ENCODE data around the gene SH3BP5L. TPM values are rescaled to one million over a fixed set of nuclear protein-coding genes. Genes with fewer than 3 reads are reported as not detected.
"Not testable (repeated sequence)": the region's sequence is repeated elsewhere in the genome, so short reads cannot be mapped to it uniquely, and the experiment has no call there.

The SH3BP5L gene
- total RNA-seq, 2 experiments from 2014 or later = 31.4 to 32.0 TPM

- H3K4me3 Mint-ChIP-seq; DNase-seq; H3K9me3 Mint-ChIP-seq; H3K27ac Mint-ChIP-seq; H3K36me3 Mint-ChIP-seq (ENCODE audit: low read depth); POLR2A ChIA-PET: not testable (repeated sequence)
- CTCF ChIA-PET = interaction anchor here (1.7 kb wide), 1 partner anchor 10 kb away, joined by 6 read pairs; no protein-coding TSS in a partner anchor
- Mint-ChIP-seq H3K27me3 (peaks cover 34% of the 10 kb centered on the region), H3K4me1 (peaks cover 14% of the 10 kb centered on the region)
Measured at GRCh38 chr1:248794663-248795062, 31.1 kb downstream of the SH3BP5L start.

GRCh38 chr1:248793592-248793991, 32.1 kb downstream of the SH3BP5L start:
- POLR2A ChIA-PET = no interaction called here
- H3K27me3 Mint-ChIP-seq = peaks cover 30% of the 10 kb centered on the region
- H3K27ac Mint-ChIP-seq = no peak overlapping the region
- no peak for DNase-seq
- H3K4me1 Mint-ChIP-seq = peaks cover 14% of the 10 kb centered on the region
- H3K4me3 Mint-ChIP-seq = no peak overlapping the region
- peaks cover 5% of the 10 kb centered on the region for H3K9me3 Mint-ChIP-seq
- peaks cover 4% of the 10 kb centered on the region for H3K36me3 Mint-ChIP-seq (ENCODE audit: low read depth)
- CTCF ChIA-PET = interaction anchor here (1.0 kb wide), 1 partner anchor 12 kb away, joined by 4 read pairs; no protein-coding TSS in a partner anchor

- H3K9me3 Mint-ChIP-seq = peaks cover 5% of the 10 kb centered on the region
- H3K4me3 Mint-ChIP-seq = no peak overlapping the region
- CTCF ChIA-PET = no interaction called here
- peaks cover 4% of the 10 kb centered on the region for H3K36me3 Mint-ChIP-seq (ENCODE audit: low read depth)
- DNase-seq = no peak
- H3K4me1 Mint-ChIP-seq = peaks cover 14% of the 10 kb centered on the region
- no peak overlapping the region for H3K27ac Mint-ChIP-seq
- H3K27me3 Mint-ChIP-seq = peaks cover 21% of the 10 kb centered on the region
- POLR2A ChIA-PET = no interaction called here
Measured at GRCh38 chr1:248792342-248792741, 33.4 kb downstream of the SH3BP5L start.

- Mint-ChIP-seq H3K27ac (no peak overlapping the region), H3K4me1 (peaks cover 14% of the 10 kb centered on the region), H3K9me3 (peaks cover 5% of the 10 kb centered on the region), H3K4me3 (no peak overlapping the region), H3K27me3 (peaks cover 17% of the 10 kb centered on the region), H3K36me3 (ENCODE audit: low read depth) (peaks cover 4% of the 10 kb centered on the region)
- POLR2A ChIA-PET = no interaction called here
- CTCF ChIA-PET = no interaction called here
- no peak for DNase-seq
Measured at GRCh38 chr1:248791010-248791409, 34.7 kb downstream of the SH3BP5L start.

GRCh38 chr1:248790456-248790855, 35.3 kb downstream of the SH3BP5L start:
- Mint-ChIP-seq H3K4me3 (no peak overlapping the region), H3K27me3 (peaks cover 14% of the 10 kb centered on the region), H3K9me3 (peaks cover 5% of the 10 kb centered on the region), H3K27ac (no peak overlapping the region), H3K4me1 (peaks cover 17% of the 10 kb centered on the region), H3K36me3 (ENCODE audit: low read depth) (peaks cover 4% of the 10 kb centered on the region)
- DNase-seq = no peak
- ChIA-PET CTCF (interaction anchor here (0.7 kb wide), 1 partner anchor 21 kb away, joined by 3 read pairs; no protein-coding TSS in a partner anchor), POLR2A (no interaction called here)

GRCh38 chr1:248789337-248789736, 36.4 kb downstream of the SH3BP5L start:
- CTCF ChIA-PET; H3K27ac Mint-ChIP-seq; POLR2A ChIA-PET; H3K36me3 Mint-ChIP-seq (ENCODE audit: low read depth); DNase-seq; H3K9me3 Mint-ChIP-seq; H3K4me3 Mint-ChIP-seq: not testable (repeated sequence)
- H3K4me1 Mint-ChIP-seq = peaks cover 17% of the 10 kb centered on the region
- H3K27me3 Mint-ChIP-seq = peaks cover 13% of the 10 kb centered on the region

GRCh38 chr1:248788327-248788726, 37.4 kb downstream of the SH3BP5L start:
- ChIA-PET POLR2A (interaction anchor here (0.8 kb wide), 1 partner anchor 50 kb away, joined by 3 read pairs; the partner anchor contains the start of gene ZNF672), CTCF (no interaction called here)
- peaks cover 13% of the 10 kb centered on the region for H3K27me3 Mint-ChIP-seq
- DNase-seq = no peak
- no peaks in the 10 kb centered on the region for H3K36me3 Mint-ChIP-seq (ENCODE audit: low read depth)
- H3K27ac Mint-ChIP-seq = no peak overlapping the region
- peaks cover 2% of the 10 kb centered on the region for H3K9me3 Mint-ChIP-seq
- H3K4me1 Mint-ChIP-seq = peaks cover 8% of the 10 kb centered on the region
- no peak overlapping the region for H3K4me3 Mint-ChIP-seq

GRCh38 chr1:248787430-248787829, 38.3 kb downstream of the SH3BP5L start:
- Mint-ChIP-seq H3K4me3 (no peak overlapping the region), H3K27ac (no peak overlapping the region), H3K36me3 (ENCODE audit: low read depth) (no peaks in the 10 kb centered on the region), H3K4me1 (peaks cover 4% of the 10 kb centered on the region), H3K9me3 (peaks cover 2% of the 10 kb centered on the region), H3K27me3 (peaks cover 15% of the 10 kb centered on the region)
- ChIA-PET POLR2A (interaction anchor here (0.8 kb wide), 1 partner anchor 50 kb away, joined by 3 read pairs; the partner anchor contains the start of gene ZNF672), CTCF (no interaction called here)
- DNase-seq = no peak

- POLR2A ChIA-PET = no interaction called here
- no peak overlapping the region for H3K27ac Mint-ChIP-seq
- H3K36me3 Mint-ChIP-seq (ENCODE audit: low read depth) = no peaks in the 10 kb centered on the region
- no peak for DNase-seq
- H3K27me3 Mint-ChIP-seq = peaks cover 10% of the 10 kb centered on the region
- H3K4me3 Mint-ChIP-seq = no peak overlapping the region
- CTCF ChIA-PET = no interaction called here
- peaks cover 4% of the 10 kb centered on the region for H3K4me1 Mint-ChIP-seq
- H3K9me3 Mint-ChIP-seq = peaks cover 7% of the 10 kb centered on the region
Measured at GRCh38 chr1:248786156-248786555, 39.6 kb downstream of the SH3BP5L start.

GRCh38 chr1:248783367-248783766, 42.3 kb downstream of the SH3BP5L start:
- H3K4me3 Mint-ChIP-seq = no peak overlapping the region

GRCh38 chr1:248782416-248783141, 43.1 kb downstream of the SH3BP5L start:
- no peak overlapping the region for H3K27ac Mint-ChIP-seq
- ChIA-PET POLR2A (no interaction called here), CTCF (no interaction called here)

More at GRCh38 chr1:248783367-248783766, 42.3 kb downstream of the SH3BP5L start:
- H3K4me1 Mint-ChIP-seq = peaks cover 4% of the 10 kb centered on the region
- no peaks in the 10 kb centered on the region for H3K36me3 Mint-ChIP-seq (ENCODE audit: low read depth)
- H3K27me3 Mint-ChIP-seq = peaks cover 5% of the 10 kb centered on the region
- H3K9me3 Mint-ChIP-seq = peaks cover 14% of the 10 kb centered on the region
- DNase-seq = no peak
- CTCF ChIA-PET = no interaction called here
- H3K27ac Mint-ChIP-seq = no peak overlapping the region
- POLR2A ChIA-PET = no interaction called here

GRCh38 chr1:248779350-248779749, 46.4 kb downstream of the SH3BP5L start:
- peaks cover 14% of the 10 kb centered on the region for H3K9me3 Mint-ChIP-seq

More at GRCh38 chr1:248782416-248783141, 43.1 kb downstream of the SH3BP5L start:
- no peak for DNase-seq
- no peak overlapping the region for H3K4me3 Mint-ChIP-seq
- peaks cover 14% of the 10 kb centered on the region for H3K9me3 Mint-ChIP-seq
- H3K4me1 Mint-ChIP-seq = peaks cover 4% of the 10 kb centered on the region
- H3K27me3 Mint-ChIP-seq = peaks cover 5% of the 10 kb centered on the region
- no peaks in the 10 kb centered on the region for H3K36me3 Mint-ChIP-seq (ENCODE audit: low read depth)

GRCh38 chr1:248778906-248779305, 46.8 kb downstream of the SH3BP5L start:
- no peaks in the 10 kb centered on the region for H3K4me1 Mint-ChIP-seq
- H3K27ac Mint-ChIP-seq = no peak overlapping the region
- ChIA-PET POLR2A (no interaction called here), CTCF (no interaction called here)
- H3K4me3 Mint-ChIP-seq = no peak overlapping the region
- H3K27me3 Mint-ChIP-seq = peaks cover 2% of the 10 kb centered on the region
- H3K9me3 Mint-ChIP-seq = peaks cover 14% of the 10 kb centered on the region
- DNase-seq = no peak
- no peaks in the 10 kb centered on the region for H3K36me3 Mint-ChIP-seq (ENCODE audit: low read depth)

More at GRCh38 chr1:248779350-248779749, 46.4 kb downstream of the SH3BP5L start:
- no peaks in the 10 kb centered on the region for H3K36me3 Mint-ChIP-seq (ENCODE audit: low read depth)
- H3K27me3 Mint-ChIP-seq = peaks cover 2% of the 10 kb centered on the region
- POLR2A ChIA-PET = no interaction called here
- DNase-seq = no peak
- CTCF ChIA-PET = no interaction called here
- H3K27ac Mint-ChIP-seq = no peak overlapping the region
- H3K4me3 Mint-ChIP-seq = no peak overlapping the region
- no peaks in the 10 kb centered on the region for H3K4me1 Mint-ChIP-seq

GRCh38 chr1:248776991-248777390, 48.7 kb downstream of the SH3BP5L start:
- Mint-ChIP-seq H3K36me3 (ENCODE audit: low read depth) (no peaks in the 10 kb centered on the region), H3K27me3 (no peaks in the 10 kb centered on the region), H3K4me1 (no peaks in the 10 kb centered on the region), H3K27ac (no peak overlapping the region), H3K9me3 (peaks cover 14% of the 10 kb centered on the region), H3K4me3 (no peak overlapping the region)
- ChIA-PET POLR2A (no interaction called here), CTCF (no interaction called here)
- no peak for DNase-seq
